HEK293 (cell line): Measurements from ENCODE around the gene FRMPD4.

Source experiments
- KLF10 ChIP-seq: fragments of 450-650 bp; IDR thresholded peaks from 2 replicates; pipeline ENCODE4 v1.5.1; 2018; ENCODE audit warnings: missing biosample characterization, mild to moderate bottlenecking, missing genetic modification characterization
- PRDM1 ChIP-seq: fragments of 450-650 bp; formaldehyde crosslinking; IDR thresholded peaks from 2 replicates; pipeline ENCODE4; 2016; ENCODE audit warnings: missing biosample characterization, missing genetic modification characterization
- SP7 ChIP-seq: fragments of 450-650 bp; formaldehyde crosslinking; IDR thresholded peaks from 2 replicates; pipeline ENCODE4 v1.5.1; 2016; ENCODE audit warnings: missing biosample characterization, missing genetic modification characterization
- ZBTB11 ChIP-seq: fragments of 450-650 bp; formaldehyde crosslinking; conservative IDR thresholded peaks from 2 replicates; pipeline ENCODE4 v1.5.1; 2016; ENCODE audit warnings: low read depth, missing biosample characterization, missing genetic modification characterization
- ZNF121 ChIP-seq: fragments of 450-650 bp; formaldehyde crosslinking; IDR thresholded peaks from 2 replicates; pipeline ENCODE4 v1.5.1; 2016; ENCODE audit warnings: missing biosample characterization, missing genetic modification characterization
- ZNF184 ChIP-seq: fragments of 450-650 bp; IDR thresholded peaks from 2 replicates; pipeline ENCODE4 v1.5.1; 2018; ENCODE audit warnings: missing biosample characterization, mild to moderate bottlenecking, missing genetic modification characterization
- ZNF202 ChIP-seq: fragments of 450-650 bp; formaldehyde crosslinking; IDR thresholded peaks from 2 replicates; pipeline ENCODE4 v1.5.1; 2016; ENCODE audit warnings: missing biosample characterization, missing genetic modification characterization, borderline replicate concordance
- ZNF394 ChIP-seq: fragments of 450-650 bp; formaldehyde crosslinking; IDR thresholded peaks from 2 replicates; pipeline ENCODE4 v1.5.1; 2016; ENCODE audit warnings: missing biosample characterization, missing genetic modification characterization, mild to moderate bottlenecking, moderate library complexity, borderline replicate concordance
- ZNF423 ChIP-seq: fragments of 450-650 bp; formaldehyde crosslinking; IDR thresholded peaks from 2 replicates; pipeline ENCODE4 v1.5.1; 2016; ENCODE audit warnings: missing biosample characterization, missing genetic modification characterization
- ZNF555 ChIP-seq: fragments of 450-650 bp; formaldehyde crosslinking; conservative IDR thresholded peaks from 2 replicates; pipeline ENCODE4 v1.5.1; 2017; ENCODE audit warnings: missing biosample characterization, mild to moderate bottlenecking, missing genetic modification characterization, inconsistent platforms
- ZNF768 ChIP-seq: fragments of 450-650 bp; formaldehyde crosslinking; IDR thresholded peaks from 2 replicates; pipeline ENCODE4 v1.5.1; 2018; ENCODE audit warnings: missing biosample characterization, mild to moderate bottlenecking, missing genetic modification characterization
- ZNF776 ChIP-seq: fragments of 450-650 bp; formaldehyde crosslinking; IDR thresholded peaks from 2 replicates; pipeline ENCODE4 v1.5.0; 2017; ENCODE audit warnings: missing biosample characterization, missing genetic modification characterization, borderline replicate concordance
- ZNF791 ChIP-seq: fragments of 450-650 bp; formaldehyde crosslinking; IDR thresholded peaks from 2 replicates; pipeline ENCODE4 v1.5.1; 2016; ENCODE audit warnings: missing biosample characterization, missing genetic modification characterization
- ZNF830 ChIP-seq: fragments of 450-650 bp; IDR thresholded peaks from 2 replicates; pipeline ENCODE4 v1.5.0; 2018; ENCODE audit warnings: missing biosample characterization, missing genetic modification characterization, low read depth, mild to moderate bottlenecking, moderate library complexity
- ZXDB ChIP-seq: fragments of 450-650 bp; formaldehyde crosslinking; IDR thresholded peaks from 2 replicates; pipeline ENCODE4 v1.5.1; 2016; ENCODE audit warnings: missing biosample characterization, missing genetic modification characterization
- TF ChIP-seq, protein P1 (sequence below): fragments of 450-650 bp; formaldehyde crosslinking; IDR thresholded peaks from 2 replicates; pipeline ENCODE4 v1.5.1; 2016; ENCODE audit warnings: missing biosample characterization, missing genetic modification characterization, borderline replicate concordance
- TF ChIP-seq, protein P2 (sequence below): fragments of 450-650 bp; formaldehyde crosslinking; IDR thresholded peaks from 2 replicates; pipeline ENCODE4 v1.5.1; 2017; ENCODE audit warnings: missing biosample characterization, missing genetic modification characterization
- TF ChIP-seq, protein P3 (sequence below): fragments of 450-650 bp; formaldehyde crosslinking; IDR thresholded peaks from 2 replicates; pipeline ENCODE4 v1.5.1; 2016; ENCODE audit warnings: missing biosample characterization, missing genetic modification characterization

Gene FRMPD4

DNA sequence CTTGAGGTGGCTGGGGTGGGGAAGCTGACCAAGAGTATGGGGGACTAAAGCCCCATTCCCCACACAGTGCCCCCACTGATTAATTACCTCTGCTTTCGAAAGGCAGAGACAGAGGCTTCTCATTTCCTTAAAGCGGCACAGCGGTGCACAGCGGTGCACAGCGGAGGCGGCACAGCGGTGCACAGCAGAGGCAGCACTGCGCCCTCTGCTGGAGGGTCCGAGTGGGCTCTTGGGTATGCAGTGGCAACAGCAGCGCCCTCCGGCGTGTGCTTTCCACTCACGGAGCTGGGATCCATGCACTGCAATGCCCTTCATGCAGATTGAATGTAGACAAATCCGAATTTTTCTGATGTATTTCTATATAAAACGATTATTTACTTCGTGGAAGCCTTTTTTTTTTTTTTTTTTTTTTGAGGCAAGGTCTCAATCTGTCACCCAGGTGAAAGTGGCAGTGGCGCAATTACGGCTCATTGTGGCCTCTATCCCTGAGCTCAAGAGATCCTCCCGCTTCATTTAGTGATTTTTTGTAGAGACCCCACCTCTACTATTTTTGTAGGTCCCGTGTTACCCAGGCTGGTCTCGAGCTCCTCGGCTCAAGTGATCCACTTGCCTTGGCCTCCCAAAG, 633.3 kb downstream of the FRMPD4 start (continued):
- TF ChIP-seq, protein P1, sequence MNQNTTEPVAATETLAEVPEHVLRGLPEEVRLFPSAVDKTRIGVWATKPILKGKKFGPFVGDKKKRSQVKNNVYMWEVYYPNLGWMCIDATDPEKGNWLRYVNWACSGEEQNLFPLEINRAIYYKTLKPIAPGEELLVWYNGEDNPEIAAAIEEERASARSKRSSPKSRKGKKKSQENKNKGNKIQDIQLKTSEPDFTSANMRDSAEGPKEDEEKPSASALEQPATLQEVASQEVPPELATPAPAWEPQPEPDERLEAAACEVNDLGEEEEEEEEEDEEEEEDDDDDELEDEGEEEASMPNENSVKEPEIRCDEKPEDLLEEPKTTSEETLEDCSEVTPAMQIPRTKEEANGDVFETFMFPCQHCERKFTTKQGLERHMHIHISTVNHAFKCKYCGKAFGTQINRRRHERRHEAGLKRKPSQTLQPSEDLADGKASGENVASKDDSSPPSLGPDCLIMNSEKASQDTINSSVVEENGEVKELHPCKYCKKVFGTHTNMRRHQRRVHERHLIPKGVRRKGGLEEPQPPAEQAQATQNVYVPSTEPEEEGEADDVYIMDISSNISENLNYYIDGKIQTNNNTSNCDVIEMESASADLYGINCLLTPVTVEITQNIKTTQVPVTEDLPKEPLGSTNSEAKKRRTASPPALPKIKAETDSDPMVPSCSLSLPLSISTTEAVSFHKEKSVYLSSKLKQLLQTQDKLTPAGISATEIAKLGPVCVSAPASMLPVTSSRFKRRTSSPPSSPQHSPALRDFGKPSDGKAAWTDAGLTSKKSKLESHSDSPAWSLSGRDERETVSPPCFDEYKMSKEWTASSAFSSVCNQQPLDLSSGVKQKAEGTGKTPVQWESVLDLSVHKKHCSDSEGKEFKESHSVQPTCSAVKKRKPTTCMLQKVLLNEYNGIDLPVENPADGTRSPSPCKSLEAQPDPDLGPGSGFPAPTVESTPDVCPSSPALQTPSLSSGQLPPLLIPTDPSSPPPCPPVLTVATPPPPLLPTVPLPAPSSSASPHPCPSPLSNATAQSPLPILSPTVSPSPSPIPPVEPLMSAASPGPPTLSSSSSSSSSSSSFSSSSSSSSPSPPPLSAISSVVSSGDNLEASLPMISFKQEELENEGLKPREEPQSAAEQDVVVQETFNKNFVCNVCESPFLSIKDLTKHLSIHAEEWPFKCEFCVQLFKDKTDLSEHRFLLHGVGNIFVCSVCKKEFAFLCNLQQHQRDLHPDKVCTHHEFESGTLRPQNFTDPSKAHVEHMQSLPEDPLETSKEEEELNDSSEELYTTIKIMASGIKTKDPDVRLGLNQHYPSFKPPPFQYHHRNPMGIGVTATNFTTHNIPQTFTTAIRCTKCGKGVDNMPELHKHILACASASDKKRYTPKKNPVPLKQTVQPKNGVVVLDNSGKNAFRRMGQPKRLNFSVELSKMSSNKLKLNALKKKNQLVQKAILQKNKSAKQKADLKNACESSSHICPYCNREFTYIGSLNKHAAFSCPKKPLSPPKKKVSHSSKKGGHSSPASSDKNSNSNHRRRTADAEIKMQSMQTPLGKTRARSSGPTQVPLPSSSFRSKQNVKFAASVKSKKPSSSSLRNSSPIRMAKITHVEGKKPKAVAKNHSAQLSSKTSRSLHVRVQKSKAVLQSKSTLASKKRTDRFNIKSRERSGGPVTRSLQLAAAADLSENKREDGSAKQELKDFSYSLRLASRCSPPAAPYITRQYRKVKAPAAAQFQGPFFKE (tag by site-specific recombination): no peak
- TF ChIP-seq, protein P2, sequence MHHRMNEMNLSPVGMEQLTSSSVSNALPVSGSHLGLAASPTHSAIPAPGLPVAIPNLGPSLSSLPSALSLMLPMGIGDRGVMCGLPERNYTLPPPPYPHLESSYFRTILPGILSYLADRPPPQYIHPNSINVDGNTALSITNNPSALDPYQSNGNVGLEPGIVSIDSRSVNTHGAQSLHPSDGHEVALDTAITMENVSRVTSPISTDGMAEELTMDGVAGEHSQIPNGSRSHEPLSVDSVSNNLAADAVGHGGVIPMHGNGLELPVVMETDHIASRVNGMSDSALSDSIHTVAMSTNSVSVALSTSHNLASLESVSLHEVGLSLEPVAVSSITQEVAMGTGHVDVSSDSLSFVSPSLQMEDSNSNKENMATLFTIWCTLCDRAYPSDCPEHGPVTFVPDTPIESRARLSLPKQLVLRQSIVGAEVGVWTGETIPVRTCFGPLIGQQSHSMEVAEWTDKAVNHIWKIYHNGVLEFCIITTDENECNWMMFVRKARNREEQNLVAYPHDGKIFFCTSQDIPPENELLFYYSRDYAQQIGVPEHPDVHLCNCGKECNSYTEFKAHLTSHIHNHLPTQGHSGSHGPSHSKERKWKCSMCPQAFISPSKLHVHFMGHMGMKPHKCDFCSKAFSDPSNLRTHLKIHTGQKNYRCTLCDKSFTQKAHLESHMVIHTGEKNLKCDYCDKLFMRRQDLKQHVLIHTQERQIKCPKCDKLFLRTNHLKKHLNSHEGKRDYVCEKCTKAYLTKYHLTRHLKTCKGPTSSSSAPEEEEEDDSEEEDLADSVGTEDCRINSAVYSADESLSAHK: no peak
- TF ChIP-seq ZNF423 (tag by site-specific recombination) (no peak), ZBTB11 (peak; percentile 44; the same call in 1 of the 2 replicates), SP7 (tag by site-specific recombination) (no peak), PRDM1 (tag by site-specific recombination) (no peak), ZNF830 (tag by site-specific recombination) (no peak), ZNF555 (tag by site-specific recombination) (no peak), KLF10 (tag by site-specific recombination) (no peak), ZNF184 (tag by site-specific recombination) (no peak), ZNF394 (tag by site-specific recombination) (no peak), ZNF768 (peak; percentile 100), ZNF121 (tag by site-specific recombination) (no peak), ZNF776 (tag by site-specific recombination) (no peak), ZXDB (no peak), ZNF202 (tag by site-specific recombination) (no peak), ZNF791 (tag by site-specific recombination) (no peak)
- TF ChIP-seq, protein P3, sequence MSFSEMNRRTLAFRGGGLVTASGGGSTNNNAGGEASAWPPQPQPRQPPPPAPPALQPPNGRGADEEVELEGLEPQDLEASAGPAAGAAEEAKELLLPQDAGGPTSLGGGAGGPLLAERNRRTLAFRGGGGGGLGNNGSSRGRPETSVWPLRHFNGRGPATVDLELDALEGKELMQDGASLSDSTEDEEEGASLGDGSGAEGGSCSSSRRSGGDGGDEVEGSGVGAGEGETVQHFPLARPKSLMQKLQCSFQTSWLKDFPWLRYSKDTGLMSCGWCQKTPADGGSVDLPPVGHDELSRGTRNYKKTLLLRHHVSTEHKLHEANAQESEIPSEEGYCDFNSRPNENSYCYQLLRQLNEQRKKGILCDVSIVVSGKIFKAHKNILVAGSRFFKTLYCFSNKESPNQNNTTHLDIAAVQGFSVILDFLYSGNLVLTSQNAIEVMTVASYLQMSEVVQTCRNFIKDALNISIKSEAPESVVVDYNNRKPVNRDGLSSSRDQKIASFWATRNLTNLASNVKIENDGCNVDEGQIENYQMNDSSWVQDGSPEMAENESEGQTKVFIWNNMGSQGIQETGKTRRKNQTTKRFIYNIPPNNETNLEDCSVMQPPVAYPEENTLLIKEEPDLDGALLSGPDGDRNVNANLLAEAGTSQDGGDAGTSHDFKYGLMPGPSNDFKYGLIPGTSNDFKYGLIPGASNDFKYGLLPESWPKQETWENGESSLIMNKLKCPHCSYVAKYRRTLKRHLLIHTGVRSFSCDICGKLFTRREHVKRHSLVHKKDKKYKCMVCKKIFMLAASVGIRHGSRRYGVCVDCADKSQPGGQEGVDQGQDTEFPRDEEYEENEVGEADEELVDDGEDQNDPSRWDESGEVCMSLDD: no peak
